CD4-positive, CD25-positive, alpha-beta regulatory T cell (primary cell): ENCODE results near the gene TMCC1. TPM values are rescaled to one million over a fixed set of nuclear protein-coding genes. Genes with fewer than 3 reads are reported as not detected.
A peak's percentile ranks its signal among the peaks of the same experiment; 100 is the strongest.

Experiments
- ATAC-seq, 2 donors: fragments of 150-1000 bp; cut with Tn5 transposase; one replicate each; pipeline ENCODE4 v1.10.0; 2021; ENCODE audit warnings: low read depth in 2 of 2, moderate number of reproducible peaks in 2 of 2, moderate library complexity in 1 of 2
- DNase-seq, 3 donors: peaks; one replicate each; pipeline versions ENCODE4 v3.0.0 to v3.0.0-alpha.2; 2012 to 2022; ENCODE audit warnings: mixed read lengths in 1 of 3
- H3K27ac ChIP-seq: one replicate; pipeline ENCODE4 v1.7.0; 2013; ENCODE audit warnings: mild to moderate bottlenecking, low read length; ENCODE audit not compliant: insufficient read depth, poor library complexity, severe bottlenecking
- H3K27me3 ChIP-seq: one replicate; pipeline ENCODE4 v1.7.0; 2013; ENCODE audit warnings: low read length; ENCODE audit not compliant: control insufficient read depth, insufficient read depth
- H3K36me3 ChIP-seq: one replicate; pipeline ENCODE4 v1.7.0; 2013; ENCODE audit warnings: mild to moderate bottlenecking, low read length, moderate library complexity; ENCODE audit not compliant: control insufficient read depth, insufficient read depth
- H3K4me1 ChIP-seq: 2 replicates; pipeline ENCODE4 v1.7.0; 2013; ENCODE audit warnings: mild to moderate bottlenecking, low read length; ENCODE audit not compliant: insufficient read depth, control insufficient read depth, poor library complexity, severe bottlenecking
- H3K4me3 ChIP-seq: one replicate; pipeline ENCODE4 v1.7.0; 2013; ENCODE audit warnings: low read depth, mild to moderate bottlenecking, low read length, moderate library complexity
- H3K9me3 ChIP-seq, 2 experiments: 1 replicate in 1 of 2; 2 replicates in 1 of 2; pipeline ENCODE4 v1.7.0; 2013; ENCODE audit warnings: low read length in 2 of 2, mild to moderate bottlenecking in 1 of 2, moderate library complexity in 1 of 2; ENCODE audit not compliant: control insufficient read depth in 2 of 2
- H3K27ac Mint-ChIP-seq, 3 donors: one replicate each; pipeline ENCODE4 v1.8.0; 2020 to 2022; ENCODE audit warnings: mild to moderate bottlenecking in 3 of 3, mixed read lengths in 3 of 3, moderate library complexity in 2 of 3
- H3K27me3 Mint-ChIP-seq: one replicate; pipeline ENCODE4 v1.8.0; 2022; ENCODE audit warnings: mild to moderate bottlenecking, mixed read lengths
- H3K36me3 Mint-ChIP-seq: one replicate; pipeline ENCODE4 v1.8.0; 2020; ENCODE audit warnings: mixed read lengths
- H3K4me1 Mint-ChIP-seq, 4 donors: one replicate each; pipeline ENCODE4 v1.8.0; 2020 to 2022; ENCODE audit warnings: mixed read lengths in 4 of 4, mild to moderate bottlenecking in 1 of 4
- H3K4me3 Mint-ChIP-seq, 4 donors: one replicate each; pipeline ENCODE4 v1.8.0; 2020 to 2022; ENCODE audit warnings: mild to moderate bottlenecking in 4 of 4, mixed read lengths in 4 of 4, moderate library complexity in 3 of 4
- H3K9me3 Mint-ChIP-seq, 7 donors: one replicate each; pipeline ENCODE4 v1.8.0; 2020 to 2022; ENCODE audit warnings: mixed read lengths in 7 of 7, mild to moderate bottlenecking in 3 of 7, moderate library complexity in 2 of 7
- polyA plus RNA-seq, 4 donors: library from polyadenylated mRNA; unstranded; fragments of 300-500 nt; fragmentation: Illumina TruSeq; gene quantifications; one replicate each; pipeline ENCODE4 v1.2.3, GENCODE V29; 2021
- total RNA-seq: library from RNA; stranded (reverse); gene quantifications from one replicate; pipeline ENCODE4 v1.2.3, GENCODE V29; 2022

Gene TMCC1
- total and polyA plus RNA-seq, 5 donors from 2014 or later = 5.2 to 29.2 (median 6.2) TPM

GRCh38 chr3:129723558-129724324, 169.8 kb downstream of the TMCC1 start:
- peaks cover 7% of the 10 kb centered on the region for H3K36me3 Mint-ChIP-seq
- H3K4me1 Mint-ChIP-seq = peaks cover 0 to 7% (median 3%) of the 10 kb centered on the region in 4 donors
- no peaks in the 10 kb centered on the region for H3K9me3 ChIP-seq
- ATAC-seq = no peak
- no peak overlapping the region for H3K27ac ChIP-seq
- no peaks in the 10 kb centered on the region for H3K27me3 ChIP-seq
- H3K9me3 Mint-ChIP-seq = peaks cover 0 to 1% (median 0%) of the 10 kb centered on the region in 7 donors
- no peak overlapping the region for H3K27ac Mint-ChIP-seq
- peak overlapping the region in 1 of 4 donors; percentile 15 for H3K4me3 Mint-ChIP-seq
- H3K4me1 ChIP-seq = no peaks in the 10 kb centered on the region
- no peaks in the 10 kb centered on the region for H3K27me3 Mint-ChIP-seq
- H3K4me3 ChIP-seq = no peak overlapping the region
- no peaks in the 10 kb centered on the region for H3K36me3 ChIP-seq
- DNase-seq = no peak

- DNase-seq = no peak
- Histone ChIP-seq H3K36me3 (no peaks in the 10 kb centered on the region), H3K4me3 (no peak overlapping the region), H3K27me3 (no peaks in the 10 kb centered on the region), H3K4me1 (no peaks in the 10 kb centered on the region), H3K27ac (no peak overlapping the region), H3K9me3 (no peaks in the 10 kb centered on the region)
- Mint-ChIP-seq H3K4me1 (peaks cover 0 to 7% (median 2%) of the 10 kb centered on the region in 4 donors), H3K27me3 (no peaks in the 10 kb centered on the region), H3K36me3 (peaks cover 5% of the 10 kb centered on the region), H3K9me3 (peaks cover 0 to 1% (median 0%) of the 10 kb centered on the region in 7 donors), H3K27ac (no peak overlapping the region), H3K4me3 (no peak overlapping the region)
- no peak for ATAC-seq
Measured at GRCh38 chr3:129722527-129722926, 171.0 kb downstream of the TMCC1 start.

- Mint-ChIP-seq H3K4me3 (no peak overlapping the region), H3K27me3 (no peaks in the 10 kb centered on the region), H3K4me1 (peaks cover 0 to 9% (median 7%) of the 10 kb centered on the region in 4 donors), H3K27ac (no peak overlapping the region), H3K9me3 (peaks cover 0 to 1% (median 0%) of the 10 kb centered on the region in 7 donors), H3K36me3 (peaks cover 5% of the 10 kb centered on the region)
- ATAC-seq (no peak), DNase-seq (no peak)
- H3K4me1 ChIP-seq = no peaks in the 10 kb centered on the region
- H3K4me3 ChIP-seq = no peak overlapping the region
- no peaks in the 10 kb centered on the region for H3K27me3 ChIP-seq
- no peaks in the 10 kb centered on the region for H3K36me3 ChIP-seq
- H3K27ac ChIP-seq = no peak overlapping the region
- no peaks in the 10 kb centered on the region for H3K9me3 ChIP-seq
Measured at GRCh38 chr3:129718201-129718600, 175.3 kb downstream of the TMCC1 start.

- no peak for DNase-seq
- Histone ChIP-seq H3K4me1 (no peaks in the 10 kb centered on the region), H3K4me3 (no peak overlapping the region), H3K9me3 (no peaks in the 10 kb centered on the region), H3K27ac (no peak overlapping the region), H3K36me3 (no peaks in the 10 kb centered on the region), H3K27me3 (no peaks in the 10 kb centered on the region)
- Mint-ChIP-seq H3K4me1 (peaks cover 0 to 9% (median 3%) of the 10 kb centered on the region in 4 donors), H3K36me3 (no peaks in the 10 kb centered on the region), H3K27ac (peak overlapping the region in 2 of 3 donors; percentile 31 to 63), H3K9me3 (no peaks in the 10 kb centered on the region), H3K4me3 (no peak overlapping the region), H3K27me3 (no peaks in the 10 kb centered on the region)
- no peak for ATAC-seq
Measured at GRCh38 chr3:129715854-129716253, 177.7 kb downstream of the TMCC1 start.

- Histone ChIP-seq H3K27ac (no peak overlapping the region), H3K27me3 (no peaks in the 10 kb centered on the region), H3K36me3 (no peaks in the 10 kb centered on the region), H3K4me1 (no peaks in the 10 kb centered on the region), H3K9me3 (no peaks in the 10 kb centered on the region), H3K4me3 (no peak overlapping the region)
- DNase-seq = no peak
- H3K9me3 Mint-ChIP-seq = no peaks in the 10 kb centered on the region
- no peaks in the 10 kb centered on the region for H3K36me3 Mint-ChIP-seq
- H3K27ac Mint-ChIP-seq = no peak overlapping the region
- no peaks in the 10 kb centered on the region for H3K27me3 Mint-ChIP-seq
- ATAC-seq = no peak
- H3K4me3 Mint-ChIP-seq = no peak overlapping the region
- peaks cover 2 to 14% (median 5%) of the 10 kb centered on the region in 4 donors for H3K4me1 Mint-ChIP-seq
Measured at GRCh38 chr3:129708328-129708861, 185.1 kb downstream of the TMCC1 start.

GRCh38 chr3:129705274-129705673, 188.2 kb downstream of the TMCC1 start:
- no peak overlapping the region for H3K4me3 Mint-ChIP-seq
- Histone ChIP-seq H3K4me3 (no peak overlapping the region), H3K36me3 (no peaks in the 10 kb centered on the region), H3K27ac (no peak overlapping the region), H3K9me3 (no peaks in the 10 kb centered on the region), H3K27me3 (no peaks in the 10 kb centered on the region), H3K4me1 (no peaks in the 10 kb centered on the region)
- DNase-seq (no peak), ATAC-seq (no peak)
- no peaks in the 10 kb centered on the region for H3K36me3 Mint-ChIP-seq
- H3K9me3 Mint-ChIP-seq = no peaks in the 10 kb centered on the region
- H3K4me1 Mint-ChIP-seq = peaks cover 2 to 17% (median 8%) of the 10 kb centered on the region in 4 donors
- no peak overlapping the region for H3K27ac Mint-ChIP-seq
- H3K27me3 Mint-ChIP-seq = no peaks in the 10 kb centered on the region

GRCh38 chr3:129703913-129704312, 189.6 kb downstream of the TMCC1 start:
- DNase-seq (no peak), ATAC-seq (no peak)
- no peak overlapping the region for H3K4me3 Mint-ChIP-seq
- Histone ChIP-seq H3K9me3 (no peaks in the 10 kb centered on the region), H3K27ac (no peak overlapping the region), H3K4me3 (no peak overlapping the region), H3K4me1 (no peaks in the 10 kb centered on the region), H3K36me3 (no peaks in the 10 kb centered on the region), H3K27me3 (no peaks in the 10 kb centered on the region)
- no peak overlapping the region for H3K27ac Mint-ChIP-seq
- H3K36me3 Mint-ChIP-seq = no peaks in the 10 kb centered on the region
- H3K4me1 Mint-ChIP-seq = peaks cover 4 to 17% (median 8%) of the 10 kb centered on the region in 4 donors
- H3K9me3 Mint-ChIP-seq = peaks cover 0 to 1% (median 0%) of the 10 kb centered on the region in 7 donors
- no peaks in the 10 kb centered on the region for H3K27me3 Mint-ChIP-seq
